IgD-negative memory B cell (primary cell): ENCODE measurements around the gene RNU5B-1. TPM values are rescaled to one million over a fixed set of nuclear protein-coding genes. Genes with fewer than 3 reads are reported as not detected.
"Not testable (repeated sequence)": the region's sequence is repeated elsewhere in the genome, so short reads cannot be mapped to it uniquely, and the experiment has no call there.

Experiments used
- H3K27ac Mint-ChIP-seq, 3 donors: one replicate each; pipeline ENCODE4 v1.8.0; 2020 to 2022; ENCODE audit warnings: mild to moderate bottlenecking in 3 of 3, mixed read lengths in 3 of 3, moderate library complexity in 1 of 3
- H3K27me3 Mint-ChIP-seq: one replicate; pipeline ENCODE4 v1.8.0; 2021; ENCODE audit warnings: mixed read lengths
- H3K36me3 Mint-ChIP-seq: one replicate; pipeline ENCODE4 v1.8.0; 2020; ENCODE audit warnings: mild to moderate bottlenecking, mixed read lengths
- H3K4me1 Mint-ChIP-seq, 3 donors: one replicate each; pipeline ENCODE4 v1.8.0; 2020 to 2022; ENCODE audit warnings: mixed read lengths in 3 of 3, mild to moderate bottlenecking in 1 of 3
- H3K4me3 Mint-ChIP-seq, 4 donors: one replicate each; pipeline ENCODE4 v1.8.0; 2020 to 2022; ENCODE audit warnings: mild to moderate bottlenecking in 4 of 4, mixed read lengths in 4 of 4, moderate library complexity in 3 of 4
- H3K9me3 Mint-ChIP-seq, 3 donors: one replicate each; pipeline ENCODE4 v1.8.0; 2020 to 2021; ENCODE audit warnings: mixed read lengths in 3 of 3, mild to moderate bottlenecking in 1 of 3
- polyA plus RNA-seq: library from polyadenylated mRNA; unstranded; fragments of 300-500 nt; fragmentation: Illumina TruSeq; gene quantifications from one replicate; pipeline ENCODE4 v1.2.3, GENCODE V29; 2021

Gene RNU5B-1
- polyA plus RNA-seq, 1 donor from 2014 or later, result not detected

GRCh38 chr15:65339416-65339815 is 34.9 kb downstream of the RNU5B-1 start:
- H3K27ac Mint-ChIP-seq, result no peak overlapping the region
- H3K36me3 Mint-ChIP-seq, result peaks cover 5% of the 10 kb centered on the region
- peaks cover 0 to 2% (median 0%) of the 10 kb centered on the region in 3 donors for H3K9me3 Mint-ChIP-seq
- peak overlapping the region in 1 of 4 donors; percentile 29 for H3K4me3 Mint-ChIP-seq
- peaks cover 37% of the 10 kb centered on the region for H3K27me3 Mint-ChIP-seq
- H3K4me1 Mint-ChIP-seq, result peaks cover 14 to 23% (median 17%) of the 10 kb centered on the region in 3 donors

GRCh38 chr15:65339920-65340319 is 35.4 kb downstream of the RNU5B-1 start:
- Mint-ChIP-seq H3K4me3 (no peak overlapping the region), H3K36me3 (peaks cover 5% of the 10 kb centered on the region), H3K9me3 (peaks cover 0 to 2% (median 0%) of the 10 kb centered on the region in 3 donors), H3K4me1 (peaks cover 14 to 23% (median 17%) of the 10 kb centered on the region in 3 donors), H3K27ac (no peak overlapping the region), H3K27me3 (peaks cover 36% of the 10 kb centered on the region)

- H3K27ac Mint-ChIP-seq, result no peak overlapping the region
- peaks cover 36% of the 10 kb centered on the region for H3K27me3 Mint-ChIP-seq
- H3K9me3 Mint-ChIP-seq, result peaks cover 0 to 2% (median 0%) of the 10 kb centered on the region in 3 donors
- peaks cover 5% of the 10 kb centered on the region for H3K36me3 Mint-ChIP-seq
- peaks cover 9 to 12% (median 11%) of the 10 kb centered on the region in 3 donors for H3K4me1 Mint-ChIP-seq
- H3K4me3 Mint-ChIP-seq, result no peak overlapping the region
Observed at GRCh38 chr15:65342493-65342892, 38.0 kb downstream of the RNU5B-1 start.

- Mint-ChIP-seq H3K9me3 (peaks cover 0 to 2% (median 0%) of the 10 kb centered on the region in 3 donors), H3K27me3 (peaks cover 36% of the 10 kb centered on the region), H3K4me1 (peaks cover 4 to 7% (median 5%) of the 10 kb centered on the region in 3 donors), H3K36me3 (peaks cover 5% of the 10 kb centered on the region), H3K27ac (peak overlapping the region in 1 of 3 donors; percentile 60), H3K4me3 (no peak overlapping the region)
Observed at GRCh38 chr15:65343374-65343981, 39.0 kb downstream of the RNU5B-1 start.

- H3K4me3 Mint-ChIP-seq, result no peak overlapping the region
- peaks cover 2 to 5% (median 4%) of the 10 kb centered on the region in 3 donors for H3K4me1 Mint-ChIP-seq
- peaks cover 2% of the 10 kb centered on the region for H3K36me3 Mint-ChIP-seq
- peaks cover 28% of the 10 kb centered on the region for H3K27me3 Mint-ChIP-seq
- peak overlapping the region in 1 of 3 donors; percentile 16 for H3K27ac Mint-ChIP-seq
- H3K9me3 Mint-ChIP-seq, result peaks cover 0 to 2% (median 0%) of the 10 kb centered on the region in 3 donors
Observed at GRCh38 chr15:65344214-65344913, 39.9 kb downstream of the RNU5B-1 start.

- Mint-ChIP-seq H3K27me3 (peaks cover 22% of the 10 kb centered on the region), H3K4me3 (no peak overlapping the region), H3K27ac (no peak overlapping the region), H3K36me3 (peaks cover 2% of the 10 kb centered on the region), H3K9me3 (peaks cover 0 to 4% (median 0%) of the 10 kb centered on the region in 3 donors), H3K4me1 (peaks cover 0 to under 1% (median under 1%) of the 10 kb centered on the region in 3 donors)
Observed at GRCh38 chr15:65344914-65345275, 40.4 kb downstream of the RNU5B-1 start.

GRCh38 chr15:65346856-65347598 is 42.5 kb downstream of the RNU5B-1 start:
- peaks cover 22% of the 10 kb centered on the region for H3K27me3 Mint-ChIP-seq

GRCh38 chr15:65347756-65348155 is 43.3 kb downstream of the RNU5B-1 start:
- peaks cover 19% of the 10 kb centered on the region for H3K27me3 Mint-ChIP-seq
- not testable (repeated sequence) for H3K9me3 Mint-ChIP-seq, H3K4me1 Mint-ChIP-seq, H3K27ac Mint-ChIP-seq, H3K36me3 Mint-ChIP-seq, H3K4me3 Mint-ChIP-seq

More at GRCh38 chr15:65346856-65347598, 42.5 kb downstream of the RNU5B-1 start:
- Mint-ChIP-seq H3K4me1 (no peaks in the 10 kb centered on the region), H3K4me3 (no peak overlapping the region), H3K27ac (no peak overlapping the region), H3K9me3 (peaks cover 0 to 2% (median 0%) of the 10 kb centered on the region in 3 donors), H3K36me3 (no peaks in the 10 kb centered on the region)

GRCh38 chr15:65349338-65349737 is 44.9 kb downstream of the RNU5B-1 start:
- H3K27me3 Mint-ChIP-seq, result peaks cover 27% of the 10 kb centered on the region
- peaks cover 3% of the 10 kb centered on the region for H3K36me3 Mint-ChIP-seq
- peaks cover 0 to under 1% (median 0%) of the 10 kb centered on the region in 3 donors for H3K4me1 Mint-ChIP-seq
- H3K27ac Mint-ChIP-seq, result no peak overlapping the region
- peaks cover 3 to 8% (median 8%) of the 10 kb centered on the region in 3 donors for H3K9me3 Mint-ChIP-seq
- no peak overlapping the region for H3K4me3 Mint-ChIP-seq

- H3K4me3 Mint-ChIP-seq, H3K27ac Mint-ChIP-seq, H3K36me3 Mint-ChIP-seq, H3K4me1 Mint-ChIP-seq: not testable (repeated sequence)
- peaks cover 3 to 13% (median 11%) of the 10 kb centered on the region in 3 donors for H3K9me3 Mint-ChIP-seq
- peaks cover 36% of the 10 kb centered on the region for H3K27me3 Mint-ChIP-seq
Observed at GRCh38 chr15:65351972-65352371, 47.5 kb downstream of the RNU5B-1 start.

Other genes with a start within 250 kb of the RNU5B-1 start
- not detected for gene RASL12, start 236.7 kb upstream of the RNU5B-1 start, polyA plus RNA-seq
- gene KBTBD13, start 227.9 kb upstream of the RNU5B-1 start, polyA plus RNA-seq, result not detected
- 0.26 TPM for gene UBAP1L, start 189.5 kb upstream of the RNU5B-1 start, polyA plus RNA-seq
- 13.4 TPM for gene PDCD7, start 170.9 kb upstream of the RNU5B-1 start, polyA plus RNA-seq
- 31.4 TPM for gene CLPX, start 119.3 kb upstream of the RNU5B-1 start, polyA plus RNA-seq
- gene CILP, start 93.2 kb upstream of the RNU5B-1 start, polyA plus RNA-seq, result not detected
- 23.5 TPM for gene PARP16, start 17.8 kb upstream of the RNU5B-1 start, polyA plus RNA-seq
- gene RNU5A-1, start 8.6 kb upstream of the RNU5B-1 start, polyA plus RNA-seq, result not detected
- gene IGDCC3, start 73.3 kb downstream of the RNU5B-1 start, polyA plus RNA-seq, result not detected
- not detected for gene IGDCC4, start 118.3 kb downstream of the RNU5B-1 start, polyA plus RNA-seq
- 46.5 TPM for gene DPP8, start 213.0 kb downstream of the RNU5B-1 start, polyA plus RNA-seq
- 25.7 TPM for gene HACD3, start 225.8 kb downstream of the RNU5B-1 start, polyA plus RNA-seq